Loucy (cell line): ENCODE data around the gene PRTG.

Experiments used
- EZH2phosphoT487 ChIP-seq: fragments of 200-600 bp; IDR thresholded peaks from 2 replicates; pipeline ENCODE4 v1.6.1; 2018; ENCODE audit warnings: antibody characterized with exemption, mild to moderate bottlenecking, moderate library complexity, borderline replicate concordance
- TF ChIP-seq, protein P1 (sequence below): fragments of 200-600 bp; sonication (generic); conservative IDR thresholded peaks from 2 replicates; pipeline ENCODE4 v1.5.1; 2014; ENCODE audit warnings: mild to moderate bottlenecking, antibody characterized with exemption, low read length

GRCh38 chr15:55628369-55628730 lies 114.6 kb downstream of the PRTG start:
- TF ChIP-seq, protein P1, sequence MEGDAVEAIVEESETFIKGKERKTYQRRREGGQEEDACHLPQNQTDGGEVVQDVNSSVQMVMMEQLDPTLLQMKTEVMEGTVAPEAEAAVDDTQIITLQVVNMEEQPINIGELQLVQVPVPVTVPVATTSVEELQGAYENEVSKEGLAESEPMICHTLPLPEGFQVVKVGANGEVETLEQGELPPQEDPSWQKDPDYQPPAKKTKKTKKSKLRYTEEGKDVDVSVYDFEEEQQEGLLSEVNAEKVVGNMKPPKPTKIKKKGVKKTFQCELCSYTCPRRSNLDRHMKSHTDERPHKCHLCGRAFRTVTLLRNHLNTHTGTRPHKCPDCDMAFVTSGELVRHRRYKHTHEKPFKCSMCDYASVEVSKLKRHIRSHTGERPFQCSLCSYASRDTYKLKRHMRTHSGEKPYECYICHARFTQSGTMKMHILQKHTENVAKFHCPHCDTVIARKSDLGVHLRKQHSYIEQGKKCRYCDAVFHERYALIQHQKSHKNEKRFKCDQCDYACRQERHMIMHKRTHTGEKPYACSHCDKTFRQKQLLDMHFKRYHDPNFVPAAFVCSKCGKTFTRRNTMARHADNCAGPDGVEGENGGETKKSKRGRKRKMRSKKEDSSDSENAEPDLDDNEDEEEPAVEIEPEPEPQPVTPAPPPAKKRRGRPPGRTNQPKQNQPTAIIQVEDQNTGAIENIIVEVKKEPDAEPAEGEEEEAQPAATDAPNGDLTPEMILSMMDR = peak; percentile 22; the same call in 1 of the 2 replicates
- no peak for TF ChIP-seq EZH2phosphoT487
